ENCODE measurements around the gene KRTAP12-1.

Gene KRTAP12-1

GRCh38 chr21:44681861-44682579 is at the start of gene KRTAP12-1:
Gene KRTAP12-1 (minus strand): TSS chr21:44682163. CDS start chr21:44682123, 40 bp downstream.
- DNase-seq: no peak

GRCh38 chr21:44730951-44731579 is 49.1 kb upstream of the KRTAP12-1 start:
- DNase-seq: peak; percentile 28

- no peak for DNase-seq
These were observed 48.0 kb upstream of the KRTAP12-1 start for GRCh38 chr21:44730028-44730395.

GRCh38 chr21:44729336-44730027 is 47.5 kb upstream of the KRTAP12-1 start:
- no peak for DNase-seq

GRCh38 chr21:44728716-44729115 is 46.8 kb upstream of the KRTAP12-1 start:
- no peak for DNase-seq

- DNase-seq: no peak
These were observed 45.8 kb upstream of the KRTAP12-1 start for GRCh38 chr21:44727757-44728156.

GRCh38 chr21:44727321-44727720 is 45.4 kb upstream of the KRTAP12-1 start:
- DNase-seq: no peak

- DNase-seq: no peak
These were observed 44.9 kb upstream of the KRTAP12-1 start for GRCh38 chr21:44726826-44727225.

- no peak for DNase-seq
These were observed 43.0 kb upstream of the KRTAP12-1 start for GRCh38 chr21:44724926-44725325.

GRCh38 chr21:44724196-44724595 is 42.2 kb upstream of the KRTAP12-1 start:
- no peak for DNase-seq

- no peak for DNase-seq
These were observed 41.5 kb upstream of the KRTAP12-1 start for GRCh38 chr21:44723177-44724131.

- no peak for DNase-seq
These were observed 40.8 kb upstream of the KRTAP12-1 start for GRCh38 chr21:44722731-44723130.

- DNase-seq: no peak
These were observed 38.2 kb upstream of the KRTAP12-1 start for GRCh38 chr21:44720170-44720569.

GRCh38 chr21:44718571-44718970 is 36.6 kb upstream of the KRTAP12-1 start:
- DNase-seq: no peak

GRCh38 chr21:44718093-44718492 is 36.1 kb upstream of the KRTAP12-1 start:
- DNase-seq: no peak

GRCh38 chr21:44716984-44717383 is 35.0 kb upstream of the KRTAP12-1 start:
- no peak for DNase-seq

GRCh38 chr21:44714905-44715304 is 32.9 kb upstream of the KRTAP12-1 start:
- no peak for DNase-seq

- DNase-seq: no peak
These were observed 31.9 kb upstream of the KRTAP12-1 start for GRCh38 chr21:44713846-44714245.

GRCh38 chr21:44713130-44713529 is 31.2 kb upstream of the KRTAP12-1 start:
- DNase-seq: no peak

- DNase-seq: no peak
These were observed 30.5 kb upstream of the KRTAP12-1 start for GRCh38 chr21:44712203-44713028.

GRCh38 chr21:44711327-44712202 is 29.6 kb upstream of the KRTAP12-1 start, which contains the start of gene TSPEAR:
Gene TSPEAR (minus strand): TSS chr21:44711572. CDS start chr21:44711514, 58 bp downstream.
- DNase-seq: no peak

Measured in SIG-M5 (cell line).